Measurements from ENCODE around the gene ZNF546.

The ZNF546 gene

GRCh38 chr19:39974377-39975155 lies 22.3 kb upstream of the ZNF546 start:
- TF ChIP-seq CTCF (IDR thresholded peaks at IDR 0.05), result no peak

GRCh38 chr19:39982883-39983282 lies 14.0 kb upstream of the ZNF546 start:
- TF ChIP-seq CTCF (IDR thresholded peaks at IDR 0.05), result no peak

GRCh38 chr19:39983695-39984300 lies 13.1 kb upstream of the ZNF546 start:
- no peak for TF ChIP-seq CTCF (IDR thresholded peaks at IDR 0.05)

- no peak for TF ChIP-seq CTCF (IDR thresholded peaks at IDR 0.05)
Measured at GRCh38 chr19:39986643-39987042, 10.2 kb upstream of the ZNF546 start.

- TF ChIP-seq CTCF (IDR thresholded peaks at IDR 0.05), result no peak
Measured at GRCh38 chr19:39987167-39987566, 9.7 kb upstream of the ZNF546 start.

- no peak for TF ChIP-seq CTCF (IDR thresholded peaks at IDR 0.05)
Measured at GRCh38 chr19:39987596-39987995, 9.3 kb upstream of the ZNF546 start.

- no peak for TF ChIP-seq CTCF (IDR thresholded peaks at IDR 0.05)
Measured at GRCh38 chr19:39993605-39994004, 3.3 kb upstream of the ZNF546 start.
